GM13976 (cell line): ENCODE results near the gene DHRS3.

Source experiments
- DNase-seq: peaks from one replicate; pipeline ENCODE4 v3.0.0; 2012; ENCODE audit warnings: low spot score
- in situ Hi-C: fragments of 300-500 bp; cut with MboI; formaldehyde crosslinking; loops from one replicate; pipeline ENCODE4 v1.12.0; 2022; ENCODE audit warnings: low sequenced_read_pairs, mixed read lengths, inconsistent platforms; ENCODE audit not compliant: unreplicated experiment
- TF ChIP-seq, protein P1 (sequence below): IDR thresholded peaks from 2 replicates; pipeline ENCODE4 v1.5.1; 2012; ENCODE audit warnings: borderline replicate concordance, mild to moderate bottlenecking; ENCODE audit not compliant: insufficient read depth; ENCODE audit errors: extremely low read depth, missing control alignments, control extremely low read depth

The DHRS3 gene

DNA sequence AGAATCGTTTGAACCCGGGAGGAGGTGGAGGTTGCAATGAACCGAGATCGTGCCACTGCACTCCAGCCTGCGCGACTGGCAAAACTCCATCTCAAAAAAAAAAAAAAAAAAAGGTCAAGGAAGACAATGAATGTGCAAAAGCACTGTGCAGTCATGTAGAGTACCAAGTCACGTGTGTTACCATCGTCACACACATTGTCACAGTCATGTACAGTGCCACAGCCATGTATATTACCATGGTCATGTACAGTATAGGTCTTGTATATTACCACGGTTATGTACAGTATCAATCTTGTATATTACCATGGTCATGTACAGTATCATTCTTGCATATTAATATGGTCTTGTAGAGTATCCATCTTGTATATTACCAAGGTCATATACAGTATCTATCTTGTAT lies 13.0 kb downstream of the DHRS3 start:
- TF ChIP-seq, protein P1, sequence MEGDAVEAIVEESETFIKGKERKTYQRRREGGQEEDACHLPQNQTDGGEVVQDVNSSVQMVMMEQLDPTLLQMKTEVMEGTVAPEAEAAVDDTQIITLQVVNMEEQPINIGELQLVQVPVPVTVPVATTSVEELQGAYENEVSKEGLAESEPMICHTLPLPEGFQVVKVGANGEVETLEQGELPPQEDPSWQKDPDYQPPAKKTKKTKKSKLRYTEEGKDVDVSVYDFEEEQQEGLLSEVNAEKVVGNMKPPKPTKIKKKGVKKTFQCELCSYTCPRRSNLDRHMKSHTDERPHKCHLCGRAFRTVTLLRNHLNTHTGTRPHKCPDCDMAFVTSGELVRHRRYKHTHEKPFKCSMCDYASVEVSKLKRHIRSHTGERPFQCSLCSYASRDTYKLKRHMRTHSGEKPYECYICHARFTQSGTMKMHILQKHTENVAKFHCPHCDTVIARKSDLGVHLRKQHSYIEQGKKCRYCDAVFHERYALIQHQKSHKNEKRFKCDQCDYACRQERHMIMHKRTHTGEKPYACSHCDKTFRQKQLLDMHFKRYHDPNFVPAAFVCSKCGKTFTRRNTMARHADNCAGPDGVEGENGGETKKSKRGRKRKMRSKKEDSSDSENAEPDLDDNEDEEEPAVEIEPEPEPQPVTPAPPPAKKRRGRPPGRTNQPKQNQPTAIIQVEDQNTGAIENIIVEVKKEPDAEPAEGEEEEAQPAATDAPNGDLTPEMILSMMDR: no peak
- in situ Hi-C loops: loop anchor here (25.0 kb wide), 2 partner anchors 293 to 493 kb away; no protein-coding TSS in a partner anchor
- no peak for DNase-seq

DNA sequence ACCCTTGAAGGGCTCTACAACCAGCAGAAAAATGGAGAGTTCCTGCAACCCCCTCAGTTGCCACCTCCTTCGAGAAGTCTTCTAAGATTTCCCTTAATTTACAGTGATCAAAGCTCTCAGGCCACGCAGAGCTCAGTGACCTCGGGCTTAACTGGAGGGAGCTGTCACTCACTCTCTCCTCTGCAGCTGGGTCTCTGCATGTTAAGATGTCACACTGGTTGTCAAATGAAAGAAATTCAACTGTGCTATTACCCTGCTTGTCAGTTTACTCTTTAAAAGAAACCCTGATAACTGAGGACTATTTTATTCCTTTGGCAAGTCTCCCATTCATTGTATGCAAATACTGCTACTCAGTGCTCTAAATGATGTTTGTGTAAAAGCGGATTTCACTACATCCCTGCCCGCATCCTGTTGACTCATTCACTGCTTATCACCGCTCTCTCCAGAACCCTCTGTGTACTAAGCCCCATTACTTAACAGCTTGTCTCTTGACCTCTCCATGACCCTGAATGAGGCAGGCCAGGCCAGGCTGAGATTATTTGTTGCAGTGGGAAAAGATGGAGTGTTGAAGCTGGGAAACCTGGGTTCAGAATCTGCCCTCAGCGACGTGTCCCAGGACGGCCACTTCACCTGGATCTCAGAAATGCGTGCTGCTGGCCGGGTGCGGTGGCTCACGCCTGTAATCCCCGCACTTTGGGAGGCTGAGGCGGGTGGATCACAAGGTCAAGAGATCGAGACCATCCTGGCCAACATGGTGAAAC lies 13.7 kb downstream of the DHRS3 start:
- no peak for DNase-seq
- TF ChIP-seq, protein P1: no peak
- in situ Hi-C loops: loop anchor here (25.0 kb wide), 2 partner anchors 292 to 492 kb away; no protein-coding TSS in a partner anchor

- in situ Hi-C loops: loop anchor here (25.0 kb wide), 2 partner anchors 291 to 491 kb away; no protein-coding TSS in a partner anchor
- DNase-seq: no peak
- TF ChIP-seq, protein P1: no peak
Measured at GRCh38 chr1:12603224-12603623, 14.8 kb downstream of the DHRS3 start.

GRCh38 chr1:12602659-12603024 lies 15.4 kb downstream of the DHRS3 start:
- DNase-seq: no peak
- in situ Hi-C loops: loop anchor here (25.0 kb wide), 2 partner anchors 290 to 490 kb away; no protein-coding TSS in a partner anchor
- TF ChIP-seq, protein P1: no peak

DNA sequence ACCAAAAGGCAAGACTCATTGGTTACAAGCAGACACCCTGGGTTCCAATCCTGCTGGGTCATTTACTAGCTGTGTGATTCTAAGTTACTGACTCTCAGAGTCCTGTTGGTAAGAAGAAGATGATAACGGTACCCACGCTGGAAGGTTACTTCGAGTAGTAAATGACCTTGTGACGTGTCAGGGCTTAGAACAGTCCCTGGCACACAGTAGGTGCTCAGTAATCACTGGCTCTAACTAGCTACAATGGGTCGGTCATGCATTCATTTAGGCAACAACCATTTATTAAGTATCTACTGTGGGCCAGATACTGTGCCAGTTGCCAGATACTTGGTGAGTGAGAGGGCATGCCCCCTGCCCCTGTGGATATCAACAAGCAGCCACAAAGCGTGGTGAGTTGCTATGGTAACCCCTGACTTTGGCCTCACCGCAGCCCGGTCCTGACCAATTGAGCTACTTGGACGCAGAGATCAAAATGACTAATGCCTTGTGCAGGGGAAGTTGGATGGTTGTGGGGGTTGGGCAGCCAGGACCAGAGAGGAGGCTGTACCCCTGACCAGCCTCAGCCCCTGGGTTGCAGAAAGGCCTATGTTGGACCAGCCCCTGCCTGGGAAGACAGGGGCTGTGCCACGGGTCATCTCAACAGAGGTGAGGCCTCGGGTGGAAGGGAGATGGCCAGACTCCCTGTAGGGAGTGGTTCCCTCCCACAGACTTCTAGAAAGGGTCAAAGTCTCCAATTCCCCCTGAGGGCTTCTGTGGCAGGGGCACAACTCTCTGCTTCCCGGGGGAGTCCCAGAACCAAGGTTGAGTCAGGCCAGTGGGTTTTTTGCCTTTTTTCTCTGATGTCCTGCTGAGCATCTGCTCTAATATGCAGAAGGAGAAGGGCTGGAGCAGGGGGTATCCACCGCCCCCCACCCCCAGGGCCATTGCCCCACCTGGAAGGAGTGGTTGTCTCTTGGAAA lies 16.0 kb downstream of the DHRS3 start:
- DNase-seq: no peak
- in situ Hi-C loops: loop anchor here (25.0 kb wide), 2 partner anchors 290 to 490 kb away; no protein-coding TSS in a partner anchor
- TF ChIP-seq, protein P1: no peak

DNA sequence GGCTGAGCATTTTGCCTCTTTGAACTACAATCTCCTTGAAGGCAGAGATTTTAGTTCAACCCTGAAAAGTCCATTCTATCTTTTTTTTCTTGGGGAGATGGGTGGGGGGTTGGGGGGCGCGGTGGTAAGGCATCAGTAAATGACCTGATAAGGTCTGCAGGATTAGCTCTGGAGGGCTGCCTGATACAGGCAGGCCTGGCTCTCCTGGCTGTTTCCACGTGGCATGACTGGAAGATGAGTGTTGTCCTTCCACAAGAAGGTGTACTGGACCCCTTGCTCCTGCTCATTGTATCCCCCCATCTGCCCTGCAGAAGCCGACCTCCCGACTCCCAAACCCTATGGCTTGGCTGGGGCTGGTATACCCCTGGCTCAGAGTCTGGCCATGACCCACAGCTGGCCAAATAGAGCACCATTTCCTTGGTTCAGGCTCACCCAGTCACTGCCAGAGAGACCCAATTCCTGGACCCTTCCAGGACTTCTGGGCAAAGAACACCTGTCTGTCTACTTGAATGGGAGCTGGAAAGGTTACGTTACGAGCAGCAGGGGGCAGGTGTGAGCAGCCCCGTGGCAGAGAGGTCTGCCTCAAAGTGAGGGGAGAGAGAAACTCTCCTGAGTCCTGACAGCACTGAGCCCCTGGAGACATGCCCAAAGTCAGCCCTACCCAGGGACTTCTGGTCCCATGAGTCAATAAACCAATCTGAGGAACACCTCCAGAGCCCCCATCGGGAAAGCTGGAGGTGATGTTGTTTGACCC lies 17.0 kb downstream of the DHRS3 start:
- in situ Hi-C loops: loop anchor here (25.0 kb wide), 2 partner anchors 289 to 489 kb away; no protein-coding TSS in a partner anchor
- peak; percentile 72 for DNase-seq
- TF ChIP-seq, protein P1: peak; percentile 27
